ENCODE data around the gene TMEM175.

The TMEM175 gene

GRCh38 chr4:898869-899555 lies 33.2 kb upstream of the TMEM175 start:
- DNase-seq (ENCODE audit: low read depth in 3 of 3), result no peak

GRCh38 chr4:899556-899906 lies 32.7 kb upstream of the TMEM175 start:
- no peak for DNase-seq (ENCODE audit: low read depth in 3 of 3)

DNA sequence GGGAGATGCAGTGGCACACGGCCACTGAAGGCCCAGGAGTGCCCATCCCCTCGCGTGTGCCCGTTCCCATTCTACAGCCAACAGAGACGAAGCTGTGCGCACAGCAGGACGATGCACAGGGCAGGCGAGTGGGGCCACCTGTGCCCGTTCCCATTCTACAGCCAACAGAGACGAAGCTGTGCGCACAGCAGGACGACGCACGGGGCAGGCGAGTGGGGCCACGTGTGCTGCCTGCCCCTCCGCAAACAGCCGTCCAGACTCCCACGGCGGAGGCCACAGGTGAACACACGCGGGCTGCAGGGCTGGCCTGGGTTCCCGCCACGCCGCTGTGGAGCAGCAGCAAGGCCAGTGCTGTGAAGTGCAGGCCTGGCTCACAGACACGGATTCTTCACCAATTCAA lies 32.2 kb upstream of the TMEM175 start:
- no peak for DNase-seq (ENCODE audit: low read depth in 3 of 3)

DNA sequence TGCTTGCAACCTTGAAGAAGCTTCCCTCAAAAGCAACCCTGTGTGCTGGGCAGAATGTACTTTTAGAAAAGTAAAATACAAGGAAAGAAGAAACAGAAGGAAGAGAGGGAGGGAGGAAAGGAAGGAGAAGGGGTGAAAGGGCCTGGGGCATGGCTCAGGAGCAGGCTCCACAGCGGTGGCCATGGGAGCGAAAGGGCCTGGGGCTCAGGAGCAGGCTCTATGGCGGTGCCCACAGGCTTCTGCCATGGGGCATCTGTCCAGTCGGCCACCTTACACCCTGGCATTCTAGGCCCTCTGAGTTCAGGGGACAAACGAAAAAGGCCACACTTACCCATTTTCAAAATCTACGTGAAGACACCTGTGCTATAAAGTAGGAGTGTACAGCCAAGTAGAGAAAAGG lies 31.5 kb upstream of the TMEM175 start:
- no peak for DNase-seq (ENCODE audit: low read depth in 3 of 3)

DNA sequence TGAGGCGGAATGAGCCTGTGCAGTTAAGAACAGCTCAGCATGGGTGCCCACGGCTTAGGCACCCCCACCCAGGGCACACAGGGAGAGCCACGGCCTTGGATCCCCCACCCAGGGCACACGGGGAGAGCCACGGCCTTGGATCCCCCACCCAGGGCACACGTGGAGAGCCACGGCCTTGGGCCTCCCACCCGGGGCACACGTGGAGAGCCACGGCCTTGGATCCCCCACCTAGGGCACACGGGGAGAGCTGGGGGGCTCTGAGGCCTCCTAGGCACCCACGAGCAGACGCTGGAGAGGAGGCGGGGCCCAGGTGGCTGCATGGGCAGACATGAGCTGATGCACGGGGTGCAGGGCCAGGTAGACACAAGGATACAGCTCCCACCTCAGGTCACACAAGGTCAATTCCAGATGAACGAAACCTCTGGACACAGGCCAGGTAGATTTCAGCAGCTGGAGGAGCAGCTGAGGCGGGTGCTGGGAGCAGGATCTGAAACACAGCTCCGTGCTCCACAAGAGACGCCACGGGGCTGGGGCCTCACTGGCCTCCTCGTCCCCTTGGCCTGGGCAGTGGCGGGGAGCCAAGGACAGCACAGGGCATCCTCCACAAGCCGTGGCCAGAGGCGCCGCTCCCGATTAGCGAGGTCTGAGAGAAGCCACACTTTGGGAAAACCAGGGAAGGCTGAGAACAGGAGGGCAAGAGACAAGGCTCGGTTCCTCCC lies 30.9 kb upstream of the TMEM175 start:
- DNase-seq (ENCODE audit: low read depth in 3 of 3), result no peak

DNA sequence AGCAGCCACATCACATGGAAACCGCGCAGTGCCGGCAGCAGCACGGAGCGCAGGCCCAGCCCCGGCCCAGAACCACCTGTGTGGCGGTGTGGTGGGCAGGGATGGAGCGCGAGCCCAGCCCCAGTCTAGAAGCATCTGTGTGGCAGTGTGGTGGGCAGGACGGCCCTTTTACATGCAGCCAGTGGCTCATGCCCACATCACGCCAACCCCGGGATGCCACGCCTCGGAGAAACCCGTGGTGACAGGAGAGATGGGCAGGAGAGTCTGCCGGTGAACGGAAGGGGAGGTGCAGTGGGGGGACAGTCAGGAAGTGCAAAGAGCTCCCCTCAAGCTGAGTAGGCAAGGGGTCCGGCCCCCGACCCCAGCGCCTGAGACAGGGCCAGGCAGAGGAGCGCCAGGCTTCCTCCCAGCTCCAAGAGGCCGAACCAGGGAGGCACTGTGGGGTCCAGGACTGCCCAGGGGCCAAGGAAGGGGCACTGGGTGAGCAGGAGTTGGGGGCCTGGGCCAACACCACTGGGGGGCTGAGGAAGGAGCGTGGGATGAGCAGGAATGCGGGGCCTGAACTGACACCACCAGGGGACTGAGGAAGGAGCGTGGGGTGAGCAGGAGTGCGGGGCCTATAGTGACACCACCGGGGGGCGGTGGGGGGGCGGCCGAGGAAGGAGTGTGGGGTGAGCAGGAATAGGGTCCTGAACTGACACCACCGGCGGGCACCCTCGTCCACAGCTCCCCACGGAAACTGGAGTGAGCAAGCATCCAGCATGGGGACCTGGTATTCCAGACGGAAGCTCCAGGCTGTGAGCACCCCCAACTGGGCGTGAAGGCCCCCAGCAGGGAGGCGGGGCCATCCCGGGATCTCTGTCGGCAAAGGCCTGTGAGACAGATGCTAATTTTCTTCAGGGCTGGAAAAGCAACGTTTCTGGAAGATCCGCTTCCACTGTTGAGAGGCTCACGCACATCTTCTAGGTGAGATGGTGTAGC lies 28.9 kb upstream of the TMEM175 start:
- DNase-seq (ENCODE audit: low read depth in 3 of 3), result no peak

GRCh38 chr4:905485-906338 lies 26.5 kb upstream of the TMEM175 start:
- no peak for DNase-seq (ENCODE audit: low read depth in 3 of 3)

DNA sequence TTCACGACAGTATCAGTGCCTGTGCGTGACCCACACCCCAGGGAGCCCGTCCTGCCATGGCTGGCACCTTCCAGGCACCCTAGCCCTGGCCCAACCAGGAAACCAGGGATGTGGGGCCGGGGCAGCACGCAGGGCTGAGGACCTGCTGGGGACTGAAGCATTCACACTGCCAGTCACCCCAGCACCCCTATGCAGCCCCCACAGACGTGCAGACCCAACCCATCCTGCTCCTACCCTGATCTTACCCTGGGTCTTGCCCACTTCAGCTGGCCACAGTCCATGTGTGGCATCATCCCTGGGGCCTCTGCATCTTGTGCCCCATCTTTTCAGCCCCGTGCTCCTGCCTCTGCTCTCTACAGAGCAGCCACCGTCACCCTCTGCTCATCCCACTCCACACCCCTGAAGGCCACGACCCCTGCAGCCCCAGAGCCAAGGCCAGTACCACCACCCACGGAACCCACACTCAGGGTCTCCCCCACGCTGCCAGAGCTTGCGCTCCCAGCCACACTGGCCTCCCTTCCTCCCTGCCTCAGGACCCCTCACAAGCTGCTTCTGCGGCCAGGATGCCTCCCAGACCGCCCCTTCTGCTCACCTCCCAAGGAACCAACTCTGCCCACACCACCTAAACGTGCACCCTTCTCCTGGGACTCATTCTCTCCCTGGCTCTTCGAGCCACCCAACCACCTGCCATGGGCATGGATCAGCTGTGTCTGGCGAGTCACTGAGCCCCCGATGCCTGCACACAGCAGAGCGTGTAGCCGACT lies 25.7 kb upstream of the TMEM175 start:
- DNase-seq (ENCODE audit: low read depth in 3 of 3), result no peak

DNA sequence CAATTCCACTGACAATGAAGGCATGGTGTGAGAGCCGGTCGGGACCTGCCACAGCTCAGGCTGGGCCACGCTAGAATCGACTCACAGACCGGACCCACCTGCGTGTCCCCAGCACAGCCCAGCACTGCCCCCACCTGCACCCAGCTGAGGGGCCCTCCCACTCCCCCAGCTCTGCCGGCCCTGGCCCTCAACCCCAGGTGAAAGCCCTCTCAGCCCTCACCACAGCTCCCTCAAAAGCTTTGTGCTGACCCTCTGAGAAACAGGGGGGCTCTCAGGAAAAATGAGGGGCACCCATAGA lies 25.2 kb upstream of the TMEM175 start:
- no peak for DNase-seq (ENCODE audit: low read depth in 3 of 3)

- DNase-seq (ENCODE audit: low read depth in 3 of 3), result no peak
Measured at GRCh38 chr4:907691-908425, 24.4 kb upstream of the TMEM175 start.

GRCh38 chr4:909131-909571 lies 23.1 kb upstream of the TMEM175 start:
- DNase-seq (ENCODE audit: low read depth in 3 of 3), result no peak

GRCh38 chr4:909821-910220 lies 22.4 kb upstream of the TMEM175 start:
- DNase-seq (ENCODE audit: low read depth in 3 of 3), result no peak

GRCh38 chr4:910366-911091 lies 21.7 kb upstream of the TMEM175 start:
- DNase-seq (ENCODE audit: low read depth in 3 of 3), result no peak

DNA sequence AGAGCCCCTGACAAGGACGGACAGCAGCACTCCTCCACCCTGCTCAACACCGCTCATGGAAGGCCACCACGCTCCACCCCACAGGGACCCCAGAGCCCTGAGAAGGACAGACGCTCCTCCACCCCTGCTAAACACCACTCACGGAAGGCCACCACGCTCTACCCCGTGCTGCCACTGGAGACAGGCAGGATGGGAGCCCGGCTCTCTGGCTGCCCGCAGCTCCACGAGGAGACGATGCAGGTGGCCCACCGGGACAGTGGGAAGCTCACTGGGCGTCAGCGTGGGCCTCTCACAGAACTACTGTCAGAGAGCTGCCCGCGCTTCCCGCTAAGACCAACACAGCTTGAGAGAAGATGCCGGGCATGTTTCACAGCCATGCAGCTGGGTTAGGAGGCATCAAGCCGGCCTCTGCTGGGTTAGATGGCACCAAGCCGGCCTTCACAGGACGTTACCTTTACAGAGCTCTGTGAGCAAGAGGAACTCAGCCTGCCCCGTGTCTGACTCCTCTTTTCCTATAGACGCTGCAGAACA lies 21.0 kb upstream of the TMEM175 start:
- DNase-seq (ENCODE audit: low read depth in 3 of 3), result no peak

- DNase-seq (ENCODE audit: low read depth in 3 of 3), result no peak
Measured at GRCh38 chr4:911871-912490, 20.3 kb upstream of the TMEM175 start.

- DNase-seq (ENCODE audit: low read depth in 3 of 3), result no peak
Measured at GRCh38 chr4:912548-913279, 19.5 kb upstream of the TMEM175 start.

DNA sequence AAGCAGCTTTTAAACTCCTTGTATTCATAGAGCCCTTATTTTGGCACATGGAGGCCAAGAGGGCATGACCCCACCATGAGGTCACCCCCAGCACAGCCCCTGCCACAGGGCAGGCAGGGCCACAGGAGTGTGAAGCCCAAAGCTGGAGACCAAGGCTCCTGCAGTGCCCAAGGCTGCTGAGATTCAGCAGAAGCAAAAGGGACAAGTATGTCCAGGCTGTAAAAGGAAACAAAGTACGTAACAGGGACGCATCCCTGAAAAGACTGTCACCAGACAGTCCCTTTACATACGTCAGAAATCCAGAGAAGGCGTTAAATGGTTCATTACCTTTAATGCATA lies 19.0 kb upstream of the TMEM175 start:
- DNase-seq (ENCODE audit: low read depth in 3 of 3), result no peak

- no peak for DNase-seq (ENCODE audit: low read depth in 3 of 3)
Measured at GRCh38 chr4:914531-914930, 17.7 kb upstream of the TMEM175 start.

Data from stimulated activated CD4-positive, alpha-beta T cell treated with anti-CD3 and anti-CD28 coated beads, TNF-alpha, amount 100 ng/mL, for 48 hours (primary cell).